NCI-H146 treated with DMSO at 0.1 percent for 48 hours (cell line): Measurements from ENCODE around the gene GRK3.
"Not testable (repeated sequence)": the region's sequence is repeated elsewhere in the genome, so short reads cannot be mapped to it uniquely, and the experiment has no call there.

Source experiments
- DNase-seq: peaks from one replicate; lab custom pipeline; 2025; ENCODE audit not compliant: unreplicated experiment; lab: John Stamatoyannopoulos, UW

GRK3 gene

GRCh38 chr22:25570486-25570885 lies 6.0 kb downstream of the GRK3 start:
- no peak for DNase-seq

GRCh38 chr22:25571969-25572707 lies 7.7 kb downstream of the GRK3 start:
- DNase-seq: not testable (repeated sequence)

DNA sequence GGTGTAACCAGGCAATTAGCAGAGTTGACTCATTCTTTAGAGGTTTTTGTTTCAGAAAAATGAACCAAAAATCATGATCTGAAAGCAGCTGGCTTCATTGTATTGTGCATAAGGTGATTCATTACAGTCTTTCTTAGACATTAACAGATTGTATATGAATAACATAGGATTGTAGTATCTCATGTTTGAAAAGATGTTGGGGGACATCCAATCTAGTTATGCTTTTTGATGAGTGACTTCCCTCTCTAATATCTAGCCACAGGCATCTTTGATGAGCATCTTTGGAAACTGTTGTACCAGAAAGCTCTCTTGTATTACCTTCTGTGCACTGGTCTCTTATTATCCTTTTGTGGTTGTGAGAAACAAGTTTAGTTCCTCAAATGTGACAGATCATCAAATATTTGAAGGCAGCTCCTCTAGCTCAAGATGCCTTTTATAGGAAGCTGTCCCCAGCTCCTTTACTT lies 8.3 kb downstream of the GRK3 start:
- no peak for DNase-seq

- DNase-seq: no peak
Observed at GRCh38 chr22:25573841-25574240, 9.4 kb downstream of the GRK3 start.

GRCh38 chr22:25574736-25575135 lies 10.3 kb downstream of the GRK3 start:
- no peak for DNase-seq

GRCh38 chr22:25575674-25576392 lies 11.4 kb downstream of the GRK3 start:
- not testable (repeated sequence) for DNase-seq

DNA sequence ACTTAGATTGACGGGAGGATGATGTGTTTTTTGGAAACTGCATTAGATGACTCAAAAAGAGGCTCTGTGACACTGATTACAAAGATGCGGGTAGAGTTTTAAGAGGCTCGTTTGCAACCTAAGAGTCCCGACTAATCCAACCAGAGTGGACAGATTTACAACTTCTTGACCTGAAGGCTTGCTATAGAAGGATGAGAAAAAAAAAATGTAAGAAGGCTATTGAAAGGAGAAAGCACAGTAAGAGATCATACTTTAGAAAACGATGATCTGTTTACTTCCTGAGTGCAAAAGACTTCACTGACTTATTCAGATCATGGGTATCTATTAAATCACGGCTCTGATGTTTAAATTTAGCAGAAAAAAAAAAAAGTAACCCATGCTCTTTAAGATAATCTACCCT lies 17.0 kb downstream of the GRK3 start:
- not testable (repeated sequence) for DNase-seq

- DNase-seq: no peak
Observed at GRCh38 chr22:25582946-25583345, 18.5 kb downstream of the GRK3 start.

GRCh38 chr22:25584993-25585392 lies 20.5 kb downstream of the GRK3 start:
- DNase-seq: not testable (repeated sequence)

- DNase-seq: not testable (repeated sequence)
Observed at GRCh38 chr22:25589664-25590063, 25.2 kb downstream of the GRK3 start.

- not testable (repeated sequence) for DNase-seq
Observed at GRCh38 chr22:25593323-25593722, 28.8 kb downstream of the GRK3 start.

- DNase-seq: no peak
Observed at GRCh38 chr22:25598609-25599008, 34.1 kb downstream of the GRK3 start.

DNA sequence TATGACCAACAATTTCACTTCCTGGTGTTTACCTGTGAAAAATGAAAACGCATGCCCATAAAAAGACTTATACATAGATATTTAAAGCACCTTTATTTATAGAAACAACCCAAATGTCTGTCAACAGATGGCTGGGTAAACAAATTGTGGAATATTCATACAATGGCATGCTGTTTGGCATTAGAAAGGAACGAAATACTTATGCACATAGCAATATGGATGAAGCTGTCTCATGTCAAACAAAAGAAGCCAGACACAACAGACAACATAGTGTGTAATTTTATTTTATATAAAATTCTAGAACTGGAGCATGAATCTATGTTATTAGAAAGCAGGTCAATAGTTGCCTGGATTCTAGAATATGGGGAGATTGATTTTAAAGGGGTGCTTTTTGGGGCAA lies 38.0 kb downstream of the GRK3 start:
- DNase-seq: no peak

- no peak for DNase-seq
Observed at GRCh38 chr22:25602916-25603315, 38.4 kb downstream of the GRK3 start.

GRCh38 chr22:25605146-25605545 lies 40.7 kb downstream of the GRK3 start:
- not testable (repeated sequence) for DNase-seq

DNA sequence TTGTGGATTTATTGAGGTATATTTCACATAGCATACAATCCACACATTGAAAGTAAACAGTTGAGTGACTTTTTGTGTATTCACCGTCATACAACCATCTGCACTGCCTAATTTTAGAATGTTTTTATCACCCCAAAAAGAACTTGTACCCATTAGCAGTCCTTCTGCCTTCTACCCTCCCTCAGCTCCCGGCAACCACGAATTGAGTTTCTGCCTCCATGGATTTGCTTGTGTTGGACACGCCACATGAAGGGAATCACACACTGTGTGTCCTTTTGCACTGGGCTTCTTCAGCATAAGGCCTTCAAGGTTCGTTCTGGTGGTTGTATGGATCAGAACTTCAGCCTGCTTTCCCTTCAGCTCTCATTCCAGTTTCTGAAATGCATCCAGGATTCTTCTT lies 41.1 kb downstream of the GRK3 start:
- not testable (repeated sequence) for DNase-seq

- not testable (repeated sequence) for DNase-seq
Observed at GRCh38 chr22:25611284-25611683, 46.8 kb downstream of the GRK3 start.

DNA sequence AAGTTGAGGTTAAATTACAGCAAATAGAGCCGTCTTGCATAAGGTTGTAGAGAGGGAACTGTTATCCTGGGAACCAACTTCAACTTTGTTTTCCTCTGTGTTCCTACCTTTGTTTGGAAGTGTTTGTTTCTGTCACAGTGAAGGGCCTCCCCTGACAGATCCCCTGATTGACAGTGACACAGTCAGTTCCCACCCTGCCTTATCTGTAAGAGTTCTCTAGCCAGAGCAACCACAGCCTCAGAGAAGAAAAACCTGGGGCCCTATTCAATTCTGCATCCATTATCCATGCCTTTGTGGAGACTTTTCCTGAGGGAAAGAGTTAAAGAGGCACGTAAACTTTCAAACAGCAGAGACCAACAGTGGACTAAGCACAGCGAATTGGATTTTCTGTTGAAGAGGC lies 48.7 kb downstream of the GRK3 start:
- DNase-seq: not testable (repeated sequence)

DNA sequence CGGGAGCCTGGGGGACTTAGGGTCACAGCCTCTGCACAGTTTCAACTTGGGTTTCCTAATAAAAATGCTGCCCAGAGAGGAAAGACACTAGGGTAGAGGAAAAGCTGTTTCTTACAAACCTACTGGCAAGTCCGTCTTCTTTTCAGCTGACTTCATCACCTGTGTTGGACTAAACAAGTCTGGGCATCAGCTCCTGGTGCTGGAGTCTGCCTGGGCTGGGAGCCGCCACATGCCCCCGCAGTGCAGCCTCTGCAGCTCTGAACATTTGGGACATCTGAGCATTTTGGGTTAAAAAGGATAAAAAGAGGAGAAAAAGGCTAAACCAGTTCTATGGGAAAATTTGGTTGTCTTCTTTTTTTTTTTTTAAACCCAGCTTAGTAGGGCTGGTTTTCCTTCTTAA lies 49.1 kb downstream of the GRK3 start:
- DNase-seq: not testable (repeated sequence)

GRCh38 chr22:25614791-25615190 lies 50.3 kb downstream of the GRK3 start:
- not testable (repeated sequence) for DNase-seq

- no peak for DNase-seq
Observed at GRCh38 chr22:25621986-25622385, 57.5 kb downstream of the GRK3 start.

- DNase-seq: peak; percentile 24
Observed at GRCh38 chr22:25623310-25623734, 58.8 kb downstream of the GRK3 start.
